ENCODE results near the gene PNPO. TPM values are rescaled to one million over a fixed set of nuclear protein-coding genes. Genes with fewer than 3 reads are reported as not detected.

PNPO gene
- polyA plus RNA-seq, 1 experiment = 19.6 TPM

DNA sequence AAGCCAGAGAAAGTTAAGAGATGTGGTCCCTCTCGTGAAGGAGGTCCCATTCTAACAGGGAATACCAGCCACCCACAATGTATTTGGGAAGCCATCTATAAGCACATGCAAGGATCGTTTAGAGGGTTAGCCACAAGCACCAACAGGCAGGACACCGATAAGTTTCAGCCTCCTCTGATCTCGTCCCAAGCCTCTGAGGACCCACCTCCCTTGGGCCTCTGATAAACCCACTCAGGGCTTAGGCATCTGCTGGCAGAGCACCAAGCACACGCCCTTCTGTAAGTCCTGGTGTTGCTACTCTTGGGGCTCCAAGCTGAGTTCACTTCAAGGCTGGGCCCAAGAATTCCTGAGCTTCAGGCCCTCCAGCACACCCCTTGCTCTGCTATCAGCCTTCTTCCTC lies 5.4 kb upstream of the PNPO start:
- no peak overlapping the region for H3K4me3 ChIP-seq (ENCODE audit: low read depth, low read length)
- ChIA-PET CTCF (interaction anchor here (1.0 to 7.8 kb wide), 2 partner anchors 13 to 35 kb away, joined by 3 to 58 read pairs; partner anchors contain the start of gene CDK5RAP3), POLR2A (interaction anchor here (1.0 kb wide), 1 partner anchor 35 kb away, joined by 5 read pairs; the partner anchor contains the start of gene CDK5RAP3)
- TF ChIP-seq, protein P1, sequence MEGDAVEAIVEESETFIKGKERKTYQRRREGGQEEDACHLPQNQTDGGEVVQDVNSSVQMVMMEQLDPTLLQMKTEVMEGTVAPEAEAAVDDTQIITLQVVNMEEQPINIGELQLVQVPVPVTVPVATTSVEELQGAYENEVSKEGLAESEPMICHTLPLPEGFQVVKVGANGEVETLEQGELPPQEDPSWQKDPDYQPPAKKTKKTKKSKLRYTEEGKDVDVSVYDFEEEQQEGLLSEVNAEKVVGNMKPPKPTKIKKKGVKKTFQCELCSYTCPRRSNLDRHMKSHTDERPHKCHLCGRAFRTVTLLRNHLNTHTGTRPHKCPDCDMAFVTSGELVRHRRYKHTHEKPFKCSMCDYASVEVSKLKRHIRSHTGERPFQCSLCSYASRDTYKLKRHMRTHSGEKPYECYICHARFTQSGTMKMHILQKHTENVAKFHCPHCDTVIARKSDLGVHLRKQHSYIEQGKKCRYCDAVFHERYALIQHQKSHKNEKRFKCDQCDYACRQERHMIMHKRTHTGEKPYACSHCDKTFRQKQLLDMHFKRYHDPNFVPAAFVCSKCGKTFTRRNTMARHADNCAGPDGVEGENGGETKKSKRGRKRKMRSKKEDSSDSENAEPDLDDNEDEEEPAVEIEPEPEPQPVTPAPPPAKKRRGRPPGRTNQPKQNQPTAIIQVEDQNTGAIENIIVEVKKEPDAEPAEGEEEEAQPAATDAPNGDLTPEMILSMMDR (IDR thresholded peaks at IDR 0.05; ENCODE audit: insufficient read depth, low read depth, low read length) = no peak
- no peaks in the 10 kb centered on the region for H3K27me3 ChIP-seq (ENCODE audit: control insufficient read depth, insufficient read depth, low read length)
- H3K36me3 ChIP-seq (ENCODE audit: control insufficient read depth, insufficient read depth, low read length) = no peaks in the 10 kb centered on the region
- DNase-seq (ENCODE audit: low read depth) = peak; percentile 24

DNA sequence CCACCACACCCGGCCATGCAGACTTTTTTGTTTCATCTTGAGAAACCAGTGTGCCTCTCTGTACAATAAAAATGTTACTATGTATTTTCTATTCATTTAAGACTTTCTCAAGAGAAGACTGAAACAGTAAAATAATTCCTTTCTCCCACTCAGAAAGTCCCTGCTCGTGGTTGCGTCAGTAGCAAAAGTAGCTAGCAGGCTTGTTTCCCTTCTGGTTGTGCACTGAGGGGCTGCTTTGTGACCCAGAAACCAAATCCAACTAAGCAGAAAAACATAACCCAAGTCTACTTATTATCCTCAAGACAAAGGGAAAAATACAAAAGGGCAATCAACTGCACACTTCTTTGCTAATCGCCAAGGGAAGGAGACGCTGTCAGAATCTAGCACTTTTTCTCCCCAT lies 3.4 kb upstream of the PNPO start:
- POLR2A ChIA-PET = no interaction called here

DNA sequence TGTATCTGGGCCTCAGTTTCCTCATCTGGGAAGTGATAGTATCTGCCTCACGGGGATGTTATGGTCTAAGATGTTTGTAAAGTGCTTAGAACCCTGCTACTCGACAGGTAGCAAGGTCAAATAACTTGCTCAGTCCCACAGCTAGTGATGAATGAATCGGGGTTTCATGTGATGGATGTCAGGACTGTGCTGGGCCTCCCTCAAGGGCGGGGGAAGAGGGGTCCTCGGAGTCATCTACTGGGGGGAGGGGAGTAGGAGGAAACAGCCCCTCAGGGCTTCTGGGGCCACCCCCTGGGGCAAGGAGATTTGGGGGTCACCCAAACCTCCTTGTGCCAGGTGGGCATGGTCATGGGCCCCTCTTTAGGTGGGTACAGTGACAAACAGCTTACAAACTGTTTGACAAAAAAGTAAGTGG lies 732 bp downstream of the PNPO start:
- DNase-seq (ENCODE audit: low read depth) = no peak
- TF ChIP-seq, protein P1 (IDR thresholded peaks at IDR 0.05; ENCODE audit: insufficient read depth, low read depth, low read length) = no peak
- POLR2A ChIA-PET = interaction anchor here (0.6 kb wide), 1 partner anchor 61 kb away, joined by 11 read pairs; no protein-coding TSS in a partner anchor
- Histone ChIP-seq H3K36me3 (ENCODE audit: control insufficient read depth, insufficient read depth, low read length) (peaks cover 3% of the 10 kb centered on the region), H3K4me3 (ENCODE audit: low read depth, low read length) (peak overlapping the region; percentile 87), H3K27me3 (ENCODE audit: control insufficient read depth, insufficient read depth, low read length) (no peaks in the 10 kb centered on the region)
- CTCF ChIA-PET = interaction anchor here (1.0 to 19.6 kb wide), 7 partner anchors 7 to 101 kb away, joined by 4 to 380 read pairs (median 6); partner anchors contain the start of genes CDK5RAP3 and SCRN2

More for the DNA sequence above, 3.4 kb upstream of the PNPO start:
- no peaks in the 10 kb centered on the region for H3K27me3 ChIP-seq (ENCODE audit: control insufficient read depth, insufficient read depth, low read length)
- no peak overlapping the region for H3K4me3 ChIP-seq (ENCODE audit: low read depth, low read length)
- H3K36me3 ChIP-seq (ENCODE audit: control insufficient read depth, insufficient read depth, low read length) = no peaks in the 10 kb centered on the region
- DNase-seq (ENCODE audit: low read depth) = no peak
- CTCF ChIA-PET = interaction anchor here (0.9 to 7.8 kb wide), 2 partner anchors 11 to 33 kb away, joined by 4 to 58 read pairs; partner anchors contain the start of gene CDK5RAP3
- TF ChIP-seq, protein P1 (IDR thresholded peaks at IDR 0.05; ENCODE audit: insufficient read depth, low read depth, low read length) = no peak

DNA sequence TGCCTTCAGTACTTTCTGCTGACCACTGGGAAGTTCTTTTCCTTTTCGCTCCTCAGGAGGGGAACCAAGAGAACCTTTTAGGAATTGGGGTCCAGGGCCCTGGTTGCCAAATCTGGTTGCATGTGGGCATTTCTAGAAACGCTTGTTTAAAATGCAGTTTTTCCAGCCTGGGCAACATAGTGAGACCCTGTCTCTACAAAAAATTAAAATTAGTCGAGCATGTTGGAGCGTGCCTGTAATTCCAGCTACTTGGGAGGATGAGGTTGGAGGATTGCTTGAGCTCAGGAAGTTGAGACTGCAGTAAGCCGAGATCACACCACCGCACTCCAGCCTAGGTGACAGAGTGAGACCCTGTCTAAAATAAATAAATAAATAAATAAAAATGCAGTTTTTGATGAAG lies 1.2 kb downstream of the PNPO start:
- no peak for DNase-seq (ENCODE audit: low read depth)
- H3K4me3 ChIP-seq (ENCODE audit: low read depth, low read length) = peak overlapping the region; percentile 87
- TF ChIP-seq, protein P1 (IDR thresholded peaks at IDR 0.05; ENCODE audit: insufficient read depth, low read depth, low read length) = no peak
- POLR2A ChIA-PET = interaction anchor here (0.6 kb wide), 1 partner anchor 38 kb away, joined by 4 read pairs; no protein-coding TSS in a partner anchor
- H3K36me3 ChIP-seq (ENCODE audit: control insufficient read depth, insufficient read depth, low read length) = peaks cover 3% of the 10 kb centered on the region
- no peaks in the 10 kb centered on the region for H3K27me3 ChIP-seq (ENCODE audit: control insufficient read depth, insufficient read depth, low read length)
- CTCF ChIA-PET = interaction anchor here (1.1 to 19.6 kb wide), 6 partner anchors 7 to 99 kb away, joined by 4 to 380 read pairs (median 32); partner anchors contain the start of gene CDK5RAP3

DNA sequence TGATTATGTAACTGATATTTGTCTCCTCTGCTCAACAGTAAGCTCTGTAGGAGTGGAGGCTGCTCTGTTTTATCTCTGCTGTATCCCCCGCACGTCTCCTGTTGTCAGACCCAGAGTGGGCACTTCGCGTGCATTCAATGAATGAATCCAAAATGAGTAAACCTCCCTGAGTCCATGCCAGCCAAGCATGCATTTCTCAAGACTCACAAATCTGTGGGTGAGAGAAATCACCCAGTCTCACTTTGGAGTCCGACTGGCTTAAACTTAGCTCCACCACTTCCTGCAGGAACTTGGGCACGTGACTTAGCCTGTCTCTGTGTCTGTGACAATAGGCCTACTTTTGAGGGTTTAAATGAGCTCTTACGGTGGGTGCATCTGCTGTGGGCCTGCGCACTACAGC lies 3.7 kb downstream of the PNPO start:
- TF ChIP-seq, protein P1 (IDR thresholded peaks at IDR 0.05; ENCODE audit: insufficient read depth, low read depth, low read length) = no peak
- POLR2A ChIA-PET = no interaction called here
- CTCF ChIA-PET = interaction anchor here (0.9 to 19.6 kb wide), 6 partner anchors 10 to 82 kb away, joined by 3 to 380 read pairs (median 6); partner anchors contain the start of genes CDK5RAP3 and PRR15L
- Histone ChIP-seq H3K4me3 (ENCODE audit: low read depth, low read length) (no peak overlapping the region), H3K36me3 (ENCODE audit: control insufficient read depth, insufficient read depth, low read length) (peaks cover 3% of the 10 kb centered on the region), H3K27me3 (ENCODE audit: control insufficient read depth, insufficient read depth, low read length) (no peaks in the 10 kb centered on the region)
- DNase-seq (ENCODE audit: low read depth) = no peak
